Endometrial microvascular endothelial cells (primary cell): ENCODE results near the gene ATP9B. TPM values are rescaled to one million over a fixed set of nuclear protein-coding genes. Genes with fewer than 3 reads are reported as not detected.
"Not testable (repeated sequence)": the region's sequence is repeated elsewhere in the genome, so short reads cannot be mapped to it uniquely, and the experiment has no call there.

Experiments
- in situ Hi-C: cut with HindIII; loops from 2 replicates; pipeline ENCODE4 v1.10.0; 2017; ENCODE audit warnings: low sequenced_read_pairs, low pct_unique_long_range_greater_than_20kb; ENCODE audit errors: inconsistent ontology term
- total RNA-seq: library from RNA; depleted of rRNA; stranded (reverse); fragments of >200 nt; gene quantifications from one replicate; pipeline ENCODE4 v1.2.3, GENCODE V29; 2015; ENCODE audit errors: inconsistent ontology term

ATP9B gene
- total RNA-seq, 1 donor from 2014 or later: 9.5 TPM

DNA sequence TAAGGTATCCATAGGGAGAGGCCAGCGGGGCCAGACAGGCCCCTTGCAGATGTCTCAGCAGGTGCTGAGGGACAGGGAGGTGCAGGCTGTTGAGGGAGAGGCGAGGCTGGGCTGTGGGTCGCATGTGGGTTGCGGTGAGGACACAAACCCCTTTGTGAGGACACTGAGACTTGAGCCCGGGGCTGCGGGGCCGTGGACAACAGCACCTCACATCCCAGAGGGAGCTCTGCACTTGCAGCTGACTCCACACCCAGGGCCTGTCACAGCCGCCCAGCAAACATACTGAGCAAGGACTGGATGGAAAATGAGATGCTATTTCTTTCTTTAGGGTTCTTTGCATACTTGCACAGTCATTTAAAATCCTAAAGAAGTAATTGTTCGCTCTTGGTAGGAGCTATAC lies 231.2 kb downstream of the ATP9B start:
- in situ Hi-C loops: no loop called here

DNA sequence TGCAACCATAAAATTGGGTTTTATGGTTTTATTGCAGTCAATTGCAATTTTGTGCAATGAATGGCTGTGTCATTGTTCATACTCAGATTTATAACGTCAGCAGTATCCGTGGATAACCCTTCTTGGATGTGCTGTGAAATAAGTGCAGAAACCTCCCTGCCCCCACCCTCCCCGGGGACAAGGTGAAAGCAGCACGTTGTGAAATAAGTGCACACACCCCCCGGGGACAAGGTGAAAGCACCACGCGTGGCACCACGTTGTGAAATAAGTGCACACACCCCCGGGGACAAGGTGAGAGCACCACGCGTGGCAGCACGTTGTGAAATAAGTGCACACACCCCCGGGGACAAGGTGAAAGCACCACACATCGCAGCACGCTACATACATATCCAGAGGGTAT lies 232.9 kb downstream of the ATP9B start:
- in situ Hi-C loops: no loop called here

DNA sequence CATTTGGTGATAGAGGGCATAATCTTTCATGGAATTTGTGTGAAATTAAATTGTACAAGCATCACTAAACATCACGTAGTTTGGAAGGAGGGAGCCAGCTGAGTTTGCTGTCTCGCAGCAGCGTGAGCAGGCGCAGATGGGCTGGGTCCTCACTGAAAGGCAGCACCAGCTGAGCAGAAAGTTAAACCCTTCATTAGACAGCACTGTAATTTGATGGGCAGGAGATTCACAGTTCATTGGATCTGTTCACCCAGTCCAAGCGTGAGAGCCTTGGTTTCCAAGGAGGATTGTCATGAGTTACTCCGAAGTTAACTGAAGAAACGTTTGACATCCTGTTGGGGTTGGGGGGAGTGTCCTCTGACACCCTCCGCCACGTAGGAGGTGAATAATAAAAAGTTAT lies 236.7 kb downstream of the ATP9B start:
- in situ Hi-C loops: no loop called here

DNA sequence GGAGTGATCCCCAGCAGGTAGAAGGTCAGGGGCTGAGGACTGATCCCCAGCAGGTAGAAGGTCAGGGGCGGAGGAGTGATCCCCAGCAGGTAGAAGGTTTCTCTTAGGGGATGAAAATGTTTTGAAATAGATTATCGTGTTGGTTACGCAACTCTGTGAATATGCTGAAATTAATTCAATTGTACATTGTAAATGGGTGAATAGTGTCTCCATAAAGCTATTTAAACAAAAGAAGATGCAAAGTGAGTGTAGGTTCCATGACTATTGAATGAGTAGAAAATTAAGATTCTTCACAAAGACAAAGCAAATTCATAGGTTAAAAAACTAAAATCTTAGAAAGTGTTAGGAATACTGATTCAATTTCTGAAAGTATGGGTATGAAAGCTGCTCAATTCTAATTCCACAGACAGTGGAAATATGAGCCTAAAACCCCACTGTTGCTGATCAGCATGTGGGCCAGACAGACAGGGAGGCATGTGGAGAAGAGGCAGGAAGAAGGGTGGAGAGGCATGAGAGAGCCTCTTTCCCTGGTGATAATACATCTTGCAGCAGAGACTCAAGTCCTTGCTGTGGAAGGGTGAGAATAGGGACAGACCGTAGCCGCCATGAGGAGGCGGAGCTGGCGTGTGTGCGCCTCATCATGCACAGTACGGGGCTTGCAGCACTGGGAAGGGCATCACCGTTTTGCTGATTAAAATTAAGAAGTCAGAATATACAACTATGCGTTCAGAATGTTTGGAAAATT lies 240.6 kb downstream of the ATP9B start:
- in situ Hi-C loops: no loop called here

DNA sequence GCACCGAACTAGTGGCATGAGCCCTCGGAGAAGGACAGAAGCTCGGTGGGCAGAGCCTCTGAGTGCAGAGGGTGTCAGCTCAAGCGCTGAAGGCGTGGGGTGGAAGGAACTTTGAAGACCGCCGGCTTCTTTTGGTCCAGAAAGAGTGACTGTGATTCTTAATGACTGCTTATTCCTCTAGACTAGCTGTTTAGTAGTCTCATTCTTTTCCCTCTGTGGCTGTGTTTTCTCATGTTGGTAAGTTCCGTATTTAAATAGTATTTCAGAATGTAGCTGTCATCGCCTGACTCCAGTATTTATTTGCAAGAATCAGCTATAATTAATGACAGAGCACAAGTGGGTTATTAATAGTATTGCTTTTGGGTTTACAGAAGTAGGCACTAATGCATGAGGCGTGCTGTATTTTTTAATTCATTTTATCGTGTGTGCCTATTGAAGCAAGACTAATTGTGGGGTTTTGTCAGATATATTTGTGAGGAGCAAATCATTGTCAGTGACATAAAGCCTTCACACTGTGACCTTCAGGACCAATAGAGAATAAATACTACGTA lies 245.7 kb downstream of the ATP9B start:
- in situ Hi-C loops: no loop called here

DNA sequence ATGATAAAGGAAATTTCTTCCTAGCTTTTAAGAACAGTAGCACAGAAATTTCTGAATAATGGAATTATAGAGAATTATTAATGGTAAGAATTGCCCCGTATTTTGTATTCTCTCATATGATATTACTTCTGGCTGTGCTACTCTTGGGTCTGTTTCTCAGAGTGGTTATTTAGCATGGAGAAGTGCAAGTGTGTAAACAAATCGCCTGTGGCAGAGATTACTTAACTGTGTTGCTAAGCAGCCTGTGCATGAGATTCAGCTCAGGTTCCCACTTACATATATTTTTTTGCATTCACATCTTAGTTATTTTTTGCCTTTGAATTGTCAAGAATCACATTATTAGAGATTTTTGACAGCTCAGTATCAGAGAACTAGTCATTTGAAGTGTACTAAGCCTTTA lies 246.4 kb downstream of the ATP9B start:
- in situ Hi-C loops: no loop called here

DNA sequence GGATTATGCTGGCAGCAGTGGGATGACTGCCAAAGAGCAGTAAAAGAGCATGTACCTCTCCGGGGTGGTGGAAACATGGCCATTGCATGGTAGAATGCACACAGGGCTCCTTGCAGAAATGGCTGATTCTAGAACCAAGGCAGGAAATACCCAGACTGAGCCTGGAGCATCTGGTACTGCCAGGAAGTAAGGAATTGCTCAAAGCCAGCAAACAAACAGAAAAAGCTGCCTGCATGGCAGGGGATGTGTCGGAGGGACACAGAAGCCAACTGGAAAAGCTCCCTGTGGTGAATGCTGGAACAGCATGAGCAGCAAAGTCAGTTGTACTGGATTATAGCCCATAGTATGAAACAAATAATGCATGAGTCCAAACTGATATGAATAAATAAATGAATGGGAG lies 248.5 kb downstream of the ATP9B start:
- in situ Hi-C loops: no loop called here

DNA sequence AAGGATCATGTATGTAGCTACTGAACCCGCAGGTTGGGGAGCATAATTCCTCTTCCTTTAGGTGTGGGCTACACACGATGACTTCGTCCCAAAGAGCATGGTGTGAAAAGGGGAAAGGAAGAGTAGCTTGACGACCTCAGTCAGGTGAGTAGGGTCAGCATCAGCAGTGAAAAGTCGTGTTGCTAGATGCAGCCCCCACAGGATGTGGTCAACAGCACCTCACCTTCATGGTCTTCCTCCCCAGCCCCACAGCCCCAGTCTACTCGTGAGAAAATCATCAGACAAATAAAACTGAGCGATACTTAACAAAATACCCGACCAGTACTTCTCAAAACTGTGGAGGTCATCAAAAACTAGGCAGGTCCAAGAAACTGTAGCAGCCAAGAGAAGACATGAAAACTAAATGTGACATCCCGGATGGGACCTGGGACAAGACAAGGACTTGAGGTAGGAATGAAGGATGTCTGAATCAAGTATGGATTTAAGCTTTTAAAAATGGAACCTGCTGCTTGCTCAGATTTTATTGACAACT lies 249.0 kb downstream of the ATP9B start:
- in situ Hi-C loops: no loop called here

DNA sequence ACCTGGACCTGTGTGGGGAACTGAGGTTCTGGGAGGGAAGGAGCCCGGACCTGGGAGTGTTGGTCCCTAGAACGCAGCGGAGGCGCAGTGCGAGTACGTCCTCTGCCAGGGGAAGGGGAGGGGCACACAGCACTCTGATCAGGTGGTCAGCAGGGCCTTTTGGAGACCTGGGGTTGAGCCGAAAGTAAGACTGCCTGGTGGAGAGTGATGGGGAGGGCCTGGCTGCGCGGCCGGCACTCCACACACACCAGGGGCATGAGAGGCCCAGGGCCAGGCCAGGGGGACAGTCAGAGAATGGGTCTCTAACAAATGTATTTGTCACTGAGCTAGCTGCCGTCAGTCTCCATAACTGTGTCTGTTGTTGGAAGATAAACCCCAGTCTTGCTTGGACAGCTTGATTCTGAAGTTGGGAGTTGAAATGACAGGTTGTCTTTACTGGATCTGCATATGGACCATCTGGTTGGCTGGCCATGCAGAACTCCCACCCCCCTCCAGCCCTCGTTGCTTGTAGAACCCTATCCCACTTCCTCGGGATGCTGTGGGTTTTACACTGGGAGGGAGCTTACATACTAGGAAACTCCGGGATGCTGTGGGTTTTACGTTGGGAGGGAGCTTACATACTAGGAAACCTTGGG lies 251.1 kb downstream of the ATP9B start:
- in situ Hi-C loops: no loop called here

DNA sequence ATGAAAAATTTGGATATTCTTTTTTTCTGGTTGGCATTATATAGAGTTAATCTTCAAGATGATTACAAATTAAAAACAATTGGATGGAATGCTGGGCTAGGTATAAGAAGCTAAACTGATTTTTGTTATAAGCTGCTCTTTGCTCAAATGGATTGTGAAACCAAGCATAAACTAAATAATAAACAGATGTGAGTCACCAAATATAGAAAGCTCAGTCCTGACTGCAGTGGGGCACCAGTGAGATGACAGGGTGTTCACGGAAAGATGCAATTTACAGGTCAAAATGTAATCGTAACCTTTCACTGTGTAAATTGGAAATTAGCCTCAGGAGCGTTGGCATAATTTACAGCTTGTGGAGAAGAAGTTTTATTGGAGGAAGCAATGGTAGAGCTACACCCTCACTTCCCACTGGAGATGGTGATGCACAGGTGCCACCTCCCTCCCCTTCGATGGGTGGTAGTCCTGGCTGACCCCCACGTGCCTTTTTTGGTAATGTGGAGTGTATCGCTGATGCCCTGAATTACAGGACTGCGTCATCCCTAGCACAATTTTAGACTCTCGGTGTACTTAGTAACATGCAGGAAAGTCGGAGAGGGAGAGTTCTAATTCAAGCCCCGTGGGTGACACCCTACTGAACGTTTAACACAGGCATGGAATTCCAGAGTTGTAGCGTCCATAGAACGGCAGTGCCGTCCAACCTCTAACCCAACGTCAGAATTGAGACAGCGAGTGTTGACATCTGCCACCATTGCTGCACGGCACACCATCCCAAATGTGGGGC lies 252.6 kb downstream of the ATP9B start:
- in situ Hi-C loops: no loop called here

DNA sequence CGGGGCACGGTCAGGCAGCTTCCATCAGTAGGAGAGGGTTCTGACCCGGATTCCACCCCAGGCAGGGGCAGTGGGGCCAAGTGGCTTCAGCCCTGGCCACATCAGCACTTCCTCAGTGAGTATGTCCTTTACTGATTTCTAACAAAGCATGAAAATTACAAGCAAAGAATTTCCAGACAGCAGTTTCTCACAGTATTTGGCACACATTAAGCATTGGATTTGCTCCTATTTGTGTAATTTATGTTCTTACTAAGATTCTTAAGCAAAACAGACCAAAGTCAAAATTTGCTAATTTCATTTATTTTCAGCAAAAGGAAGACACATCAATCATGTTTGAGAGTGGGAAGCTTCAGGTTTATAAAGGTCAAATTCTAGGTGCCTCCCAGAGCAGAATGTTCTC lies 253.2 kb downstream of the ATP9B start:
- in situ Hi-C loops: no loop called here

DNA sequence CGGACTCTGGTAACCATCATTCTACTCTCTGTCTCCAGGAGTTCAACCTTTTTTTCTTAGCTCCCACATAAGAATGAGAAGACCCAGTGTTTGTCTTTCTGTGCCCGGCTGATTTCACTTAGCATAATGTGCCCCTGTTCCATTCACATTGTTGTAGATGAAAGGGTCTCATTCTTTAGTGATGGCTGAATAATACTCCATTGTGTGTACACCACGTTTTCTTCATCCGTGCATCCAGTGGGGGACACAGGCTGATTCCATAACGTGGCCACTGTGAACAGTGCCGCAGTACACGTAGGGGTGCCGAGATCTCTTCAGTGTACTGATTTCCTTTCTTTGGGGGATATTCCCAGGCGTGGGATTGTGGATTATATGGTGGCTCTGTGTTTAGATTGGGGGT lies 254.3 kb downstream of the ATP9B start:
- in situ Hi-C loops: no loop called here

DNA sequence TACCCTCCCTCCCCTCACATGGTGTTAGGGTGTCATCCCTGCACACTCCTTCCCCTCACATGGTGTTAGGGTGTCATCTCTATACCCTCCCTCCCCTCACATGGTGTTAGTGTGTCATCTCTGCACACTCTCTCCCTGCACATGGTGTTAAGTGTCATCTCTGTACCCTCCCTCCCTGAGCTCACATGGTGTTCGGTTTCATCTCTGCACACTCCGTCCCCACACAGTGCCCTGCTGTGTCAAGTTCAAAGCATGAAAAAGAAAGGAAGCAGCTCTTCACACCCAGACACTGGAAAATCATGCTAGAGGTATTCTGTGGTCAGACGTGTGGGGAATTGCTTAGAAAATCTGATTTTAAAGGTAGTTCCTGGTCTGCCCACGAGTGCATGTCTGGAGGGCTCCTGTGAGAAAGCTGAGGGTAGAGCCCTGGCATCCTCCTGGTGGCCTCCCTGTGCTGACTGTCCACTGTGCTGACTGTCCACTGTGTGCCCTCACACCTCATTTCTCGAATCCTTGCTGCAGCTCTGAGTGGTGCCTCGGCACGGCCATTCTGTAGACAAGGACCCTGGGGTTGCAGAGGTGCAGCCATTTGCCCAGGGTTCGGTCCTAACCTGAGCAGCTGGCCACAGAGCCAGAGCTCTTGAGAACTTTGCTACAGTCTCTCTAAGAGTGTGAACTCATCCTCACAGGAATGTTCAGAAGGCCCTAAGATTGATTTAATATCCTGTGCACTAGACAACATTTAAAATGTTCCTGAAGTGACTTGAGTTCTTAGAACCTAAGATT lies 257.4 kb downstream of the ATP9B start:
- in situ Hi-C loops: no loop called here

DNA sequence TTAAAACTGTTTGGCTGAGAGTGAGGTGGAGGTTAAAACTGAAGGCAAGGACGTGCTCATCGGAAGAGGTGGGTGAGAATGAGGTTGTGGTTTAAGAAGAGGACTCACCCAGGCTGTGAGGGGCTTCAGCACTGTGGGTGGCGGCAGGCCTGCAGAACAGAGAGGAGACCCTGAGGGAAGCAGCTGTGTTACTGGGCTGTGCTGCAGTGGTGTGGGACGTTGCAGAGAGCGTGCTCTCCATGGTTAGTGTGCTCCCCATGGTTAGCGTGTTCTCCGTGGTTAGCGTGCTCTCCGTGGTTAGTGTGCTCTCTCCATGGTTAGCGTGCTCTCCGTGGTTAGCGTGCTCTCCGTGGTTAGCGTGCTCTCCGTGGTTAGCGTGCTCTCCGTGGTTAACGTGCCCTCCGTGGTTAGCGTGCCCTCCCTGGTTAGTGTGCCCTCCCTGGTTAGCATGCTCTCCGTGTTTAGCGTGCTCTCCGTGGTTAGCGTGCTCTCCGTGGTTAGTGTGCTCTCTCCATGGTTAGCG lies 258.1 kb downstream of the ATP9B start:
- in situ Hi-C loops: no loop called here

DNA sequence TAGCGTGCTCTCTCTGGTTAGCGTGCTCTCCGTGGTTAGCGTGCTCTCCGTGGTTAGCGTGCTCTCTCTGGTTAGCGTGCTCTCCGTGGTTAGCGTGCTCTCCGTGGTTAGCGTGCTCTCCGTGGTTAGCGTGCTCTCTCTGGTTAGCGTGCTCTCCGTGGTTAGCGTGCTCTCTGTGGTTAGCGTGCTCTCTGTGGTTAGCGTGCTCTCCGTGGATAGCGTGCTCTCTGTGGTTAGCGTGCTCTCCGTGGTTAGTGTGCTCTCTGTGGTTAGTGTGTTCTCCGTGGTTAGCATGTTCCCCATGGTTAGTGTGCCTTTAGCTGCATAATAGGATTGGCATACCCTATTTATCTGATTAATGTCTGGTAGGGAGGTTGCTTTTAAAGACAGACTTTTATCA lies 258.7 kb downstream of the ATP9B start:
- in situ Hi-C loops: not testable (repeated sequence)

DNA sequence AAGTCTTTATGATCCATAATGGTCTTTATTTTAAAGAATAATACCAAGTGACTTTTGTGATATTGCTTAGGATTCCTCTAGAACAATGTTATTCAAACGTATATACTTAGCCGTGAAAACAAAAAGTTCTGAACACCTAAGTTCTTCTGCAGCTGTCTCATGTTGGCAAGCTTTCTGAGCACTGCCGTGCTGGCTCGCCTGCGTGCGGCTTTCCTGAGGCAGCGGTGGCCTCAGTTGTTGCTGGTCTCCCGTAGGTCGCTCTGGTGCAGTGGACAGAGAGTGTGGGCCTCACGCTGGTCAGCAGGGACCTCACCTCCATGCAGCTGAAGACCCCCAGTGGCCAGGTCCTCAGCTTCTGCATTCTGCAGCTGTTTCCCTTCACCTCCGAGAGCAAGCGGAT lies 259.7 kb downstream of the ATP9B start:
- in situ Hi-C loops: no loop called here

DNA sequence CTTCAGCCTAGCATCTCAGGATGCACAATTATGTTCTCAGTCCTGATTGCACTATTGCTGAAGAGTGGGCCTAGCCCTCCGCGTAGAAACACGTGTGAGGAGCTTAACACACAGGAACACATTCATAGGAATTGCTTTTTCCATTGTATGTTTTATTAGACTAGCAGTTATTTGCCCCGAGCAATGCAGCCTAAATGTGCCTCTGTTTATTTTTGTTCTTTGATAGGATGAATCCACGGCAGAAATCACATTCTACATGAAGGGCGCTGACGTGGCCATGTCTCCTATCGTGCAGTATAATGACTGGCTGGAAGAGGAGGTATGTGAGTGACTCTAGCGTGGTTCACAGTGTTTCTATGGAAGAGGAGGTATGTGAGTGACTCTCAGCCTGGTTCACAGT lies 260.6 kb downstream of the ATP9B start:
- in situ Hi-C loops: no loop called here

DNA sequence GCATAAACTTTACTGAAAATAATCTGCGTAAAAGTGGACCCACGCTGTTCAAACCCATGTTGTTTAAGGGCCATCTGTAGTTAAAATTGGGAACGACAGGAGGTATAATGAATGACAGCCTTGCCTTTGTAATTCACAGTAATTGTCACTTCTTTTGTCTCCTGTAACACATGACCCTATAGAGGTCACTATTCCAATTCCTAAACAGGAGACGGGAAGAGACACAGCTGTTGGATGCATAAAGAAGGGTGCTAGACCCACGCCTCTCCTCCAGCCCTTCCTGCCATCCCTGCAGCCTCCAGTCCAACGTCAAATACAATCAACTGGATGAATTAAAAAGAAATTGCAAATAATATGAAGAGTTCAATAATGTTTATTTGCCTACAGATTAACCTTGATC lies 263.5 kb downstream of the ATP9B start:
- in situ Hi-C loops: no loop called here

DNA sequence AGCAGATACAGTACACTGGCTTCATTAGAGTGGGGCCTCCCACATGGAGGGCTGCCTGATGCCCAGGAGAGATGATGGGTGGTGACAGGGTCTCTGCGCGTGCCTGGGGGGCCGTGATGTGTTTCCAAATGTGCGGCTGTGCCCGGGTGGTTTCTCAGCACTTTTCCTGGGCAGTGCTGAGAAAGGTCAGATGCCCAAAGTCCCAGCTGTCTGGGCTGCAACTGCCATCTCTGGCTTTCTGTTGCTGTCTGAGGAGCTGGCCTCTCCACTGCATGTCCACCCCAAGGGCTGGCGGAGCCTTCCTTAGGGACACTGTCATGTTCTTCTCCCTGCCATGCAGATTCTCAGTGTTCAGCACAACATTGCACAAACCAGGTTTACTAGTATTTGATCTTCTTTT lies 263.9 kb downstream of the ATP9B start:
- in situ Hi-C loops: no loop called here
